Measurements from ENCODE around the gene FASTK. TPM values are rescaled to one million over a fixed set of nuclear protein-coding genes. Genes with fewer than 3 reads are reported as not detected.

FASTK gene
- total RNA-seq, 1 donor from 2014 or later, result 22.4 TPM

GRCh38 chr7:151088856-151089699 lies 8.5 kb upstream of the FASTK start:
- peak; percentile 75 for DNase-seq (ENCODE audit: low spot score)
- no peak overlapping the region for H2AFZ ChIP-seq (replicated peaks)
- H3K79me2 ChIP-seq (ENCODE audit: low read depth), result peaks cover 73% of the 10 kb centered on the region
- H3K4me2 ChIP-seq, result peak overlapping the region; percentile 97
- H3K4me1 ChIP-seq, result peaks cover 35% of the 10 kb centered on the region
- H3K9ac ChIP-seq, result no peak overlapping the region
- no peaks in the 10 kb centered on the region for H3K36me3 ChIP-seq
- peaks cover 52% of the 10 kb centered on the region for H3F3A ChIP-seq (ENCODE audit: low read depth)
- H3K27ac ChIP-seq, result no peak overlapping the region
- Mint-ChIP-seq H3K27me3 (ENCODE audit: insufficient read depth, low read depth) (peaks cover 22% of the 10 kb centered on the region), H3K27ac (peak overlapping the region; percentile 11), H3K9me3 (no peaks in the 10 kb centered on the region), H3K4me3 (peak overlapping the region; percentile 84), H3K4me1 (peaks cover 39% of the 10 kb centered on the region), H3K36me3 (peaks cover 4% of the 10 kb centered on the region)
- TF ChIP-seq EZH2 (IDR thresholded peaks at IDR 0.05), result no peak
- no peak for TF ChIP-seq CTCF (IDR thresholded peaks at IDR 0.05)
- TF ChIP-seq EZH2phosphoT487 (IDR thresholded peaks at IDR 0.05), result no peak
- peaks cover 15% of the 10 kb centered on the region for H3K27me3 ChIP-seq
- H3K4me3 ChIP-seq, result peak overlapping the region; percentile 88
- H4K20me1 ChIP-seq (ENCODE audit: low read depth), result peaks cover 72% of the 10 kb centered on the region
- no peaks in the 10 kb centered on the region for H3K9me3 ChIP-seq (ENCODE audit: low read depth)

DNA sequence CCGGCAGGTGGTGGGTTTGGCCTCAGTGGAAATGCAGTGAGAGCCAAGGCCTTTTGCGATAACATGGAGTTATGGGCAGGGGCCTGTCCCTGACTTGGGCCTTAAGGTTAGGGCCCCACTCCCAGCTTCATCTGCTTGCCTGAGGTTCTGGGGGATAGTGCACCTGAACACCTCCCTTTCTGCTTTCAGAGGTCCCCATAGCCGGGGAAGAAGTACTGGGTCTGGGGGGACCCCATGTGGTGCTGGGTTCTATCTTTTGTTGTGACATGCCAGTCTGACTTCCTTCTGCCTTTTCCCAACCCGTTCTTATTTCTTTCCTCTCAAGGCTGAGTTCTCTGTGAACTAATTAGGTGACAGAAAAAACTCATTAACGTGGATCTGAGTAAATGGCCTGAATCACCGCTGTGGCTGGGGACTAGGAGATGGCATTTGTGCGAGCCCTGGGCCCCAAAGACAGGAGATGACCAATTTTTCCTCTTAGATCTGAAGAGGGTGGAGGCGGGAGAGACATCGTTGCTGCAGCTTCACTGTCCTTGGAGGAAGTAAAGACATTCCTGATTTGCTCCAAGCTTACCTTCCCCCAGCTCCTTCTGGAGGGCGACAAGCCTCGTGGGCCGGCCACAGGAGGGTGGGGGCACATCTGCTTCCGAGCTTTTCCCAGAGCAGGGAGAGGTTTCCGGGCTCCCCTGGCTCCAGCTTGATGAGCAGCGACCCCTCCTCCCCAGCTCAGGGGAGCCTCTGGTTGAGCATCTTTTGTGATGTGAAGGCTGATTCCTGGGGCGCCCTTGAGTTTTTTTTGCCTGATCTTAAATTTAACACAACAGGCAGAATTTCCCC lies 7.6 kb upstream of the FASTK start:
- H3K36me3 ChIP-seq, result no peaks in the 10 kb centered on the region
- peak; percentile 37 for DNase-seq (ENCODE audit: low spot score)
- peaks cover 57% of the 10 kb centered on the region for H3F3A ChIP-seq (ENCODE audit: low read depth)
- no peak overlapping the region for H3K27ac ChIP-seq
- H3K79me2 ChIP-seq (ENCODE audit: low read depth), result peaks cover 64% of the 10 kb centered on the region
- H3K9ac ChIP-seq, result no peak overlapping the region
- peaks cover 35% of the 10 kb centered on the region for H3K4me1 ChIP-seq
- peak overlapping the region; percentile 84 for H3K4me3 Mint-ChIP-seq
- peak overlapping the region; percentile 88 for H3K4me3 ChIP-seq
- no peaks in the 10 kb centered on the region for H3K9me3 ChIP-seq (ENCODE audit: low read depth)
- H4K20me1 ChIP-seq (ENCODE audit: low read depth), result peaks cover 64% of the 10 kb centered on the region
- peak overlapping the region; percentile 97 for H3K4me2 ChIP-seq
- peaks cover 42% of the 10 kb centered on the region for H3K4me1 Mint-ChIP-seq
- H3K27me3 ChIP-seq, result peaks cover 21% of the 10 kb centered on the region
- H2AFZ ChIP-seq (replicated peaks), result no peak overlapping the region
- no peak for TF ChIP-seq EZH2phosphoT487 (IDR thresholded peaks at IDR 0.05)
- no peak for TF ChIP-seq EZH2 (IDR thresholded peaks at IDR 0.05)
- TF ChIP-seq CTCF (IDR thresholded peaks at IDR 0.05), result no peak
- peaks cover 4% of the 10 kb centered on the region for H3K36me3 Mint-ChIP-seq
- no peak overlapping the region for H3K27ac Mint-ChIP-seq
- H3K27me3 Mint-ChIP-seq (ENCODE audit: insufficient read depth, low read depth), result peaks cover 22% of the 10 kb centered on the region
- no peaks in the 10 kb centered on the region for H3K9me3 Mint-ChIP-seq

- Histone ChIP-seq H2AFZ (replicated peaks) (no peak overlapping the region), H4K20me1 (ENCODE audit: low read depth) (peaks cover 56% of the 10 kb centered on the region), H3K9ac (peak overlapping the region; percentile 28), H3K4me2 (peak overlapping the region; percentile 97), H3F3A (ENCODE audit: low read depth) (peaks cover 57% of the 10 kb centered on the region), H3K9me3 (ENCODE audit: low read depth) (no peaks in the 10 kb centered on the region), H3K27ac (no peak overlapping the region), H3K79me2 (ENCODE audit: low read depth) (peaks cover 63% of the 10 kb centered on the region), H3K36me3 (no peaks in the 10 kb centered on the region), H3K27me3 (peaks cover 21% of the 10 kb centered on the region), H3K4me3 (peak overlapping the region; percentile 88), H3K4me1 (peaks cover 37% of the 10 kb centered on the region)
- Mint-ChIP-seq H3K9me3 (no peaks in the 10 kb centered on the region), H3K4me1 (peaks cover 46% of the 10 kb centered on the region), H3K27me3 (ENCODE audit: insufficient read depth, low read depth) (peaks cover 23% of the 10 kb centered on the region), H3K27ac (no peak overlapping the region), H3K4me3 (peak overlapping the region; percentile 94), H3K36me3 (peaks cover 4% of the 10 kb centered on the region)
- TF ChIP-seq CTCF (IDR thresholded peaks at IDR 0.05) (peak; percentile 44), EZH2phosphoT487 (IDR thresholded peaks at IDR 0.05) (no peak), EZH2 (IDR thresholded peaks at IDR 0.05) (peak; percentile 31)
- DNase-seq (ENCODE audit: low spot score), result peak; percentile 69
These were observed 6.8 kb upstream of the FASTK start for GRCh38 chr7:151087245-151088018.
